ENCODE data around the gene RNF208. TPM values are rescaled to one million over a fixed set of nuclear protein-coding genes. Genes with fewer than 3 reads are reported as not detected.
A peak's percentile ranks its signal among the peaks of the same experiment; 100 is the strongest.

RNF208 gene
- total and polyA plus RNA-seq, 8 donors: 4.0 to 7.8 (median 5.9) TPM

- intact Hi-C loops (cut with DNase I): no loop called here
- H3K36me3 ChIP-seq: no peaks in the 10 kb centered on the region
- peaks cover 3 to 30% of the 10 kb centered on the region in 2 donors for H3K4me1 ChIP-seq
- H3K27me3 ChIP-seq: peaks cover 0 to 69% of the 10 kb centered on the region in 2 donors
- H3K27ac ChIP-seq: no peak overlapping the region
- H3K4me3 ChIP-seq: no peak overlapping the region
- TF ChIP-seq CTCF (IDR thresholded peaks at IDR 0.05): no peak
- DNase-seq (no peak), ATAC-seq (no peak)
- H3K9me3 ChIP-seq: no peaks in the 10 kb centered on the region
Observed at GRCh38 chr9:137228506-137228967, 6.5 kb upstream of the RNF208 start.

DNA sequence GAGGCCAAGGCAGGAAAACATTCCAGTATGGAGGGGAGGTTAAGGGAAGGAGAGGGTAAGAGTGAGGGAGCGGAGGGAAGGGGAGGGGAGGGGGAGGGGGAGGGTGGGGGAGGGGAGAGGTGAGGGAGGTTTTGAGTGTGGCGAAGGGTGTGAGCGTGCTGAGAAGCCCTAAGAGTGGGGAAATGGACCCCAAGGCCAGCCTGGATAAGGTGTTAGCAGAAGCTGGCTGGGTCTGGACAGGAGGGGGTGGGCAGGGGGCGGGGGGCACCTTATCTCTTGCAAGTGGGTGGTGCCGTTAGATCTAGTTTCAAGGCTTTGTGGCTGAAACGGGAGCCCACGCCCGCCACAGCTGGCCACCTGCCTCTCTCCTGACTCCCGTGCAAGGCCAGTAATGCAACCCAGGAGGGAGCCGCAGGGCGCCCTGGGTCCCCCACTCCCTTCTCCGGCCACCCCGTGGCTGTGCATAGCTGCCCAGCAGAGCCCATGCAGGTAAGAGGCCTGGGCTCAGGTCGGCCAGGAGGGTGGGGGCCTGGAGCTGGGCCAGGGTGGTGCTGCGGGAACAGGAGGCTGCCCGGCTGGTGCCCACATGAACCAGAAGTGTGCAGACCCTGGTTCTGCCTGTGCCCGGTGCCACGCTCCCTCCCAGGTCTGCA is 5.9 kb upstream of the RNF208 start:
- intact Hi-C loops (cut with DNase I): no loop called here
- DNase-seq: no peak
- Histone ChIP-seq H3K4me1 (peaks cover 5 to 33% of the 10 kb centered on the region in 2 donors), H3K9me3 (no peaks in the 10 kb centered on the region), H3K27ac (no peak overlapping the region), H3K36me3 (no peaks in the 10 kb centered on the region), H3K27me3 (peaks cover 0 to 63% of the 10 kb centered on the region in 2 donors), H3K4me3 (no peak overlapping the region)
- ATAC-seq: no peak
- TF ChIP-seq CTCF (IDR thresholded peaks at IDR 0.05): no peak

- no peaks in the 10 kb centered on the region for H3K9me3 ChIP-seq
- peak; percentile 73 to 91 for TF ChIP-seq CTCF (IDR thresholded peaks at IDR 0.05)
- intact Hi-C loops (cut with DNase I): no loop called here
- ATAC-seq (peak; percentile 70), DNase-seq (peak in 3 of 4 donors; percentile 82 to 93 (median 83))
- H3K27me3 ChIP-seq: peaks cover 0 to 61% of the 10 kb centered on the region in 2 donors
- H3K4me1 ChIP-seq: peaks cover 12 to 41% of the 10 kb centered on the region in 2 donors
- peak within 1 kb of the TSS; percentile 45 to 65 for H3K27ac ChIP-seq
- no peak within 1 kb of the TSS for H3K4me3 ChIP-seq
- H3K36me3 ChIP-seq: no peaks in the 10 kb centered on the region
Observed at GRCh38 chr9:137227054-137227852, 5.2 kb upstream of the RNF208 start, which contains the start of gene RNF224. Gene RNF224, plus strand, starts transcription at chr9:137227502. Its CDS starts 834 bp downstream, at chr9:137228336.

GRCh38 chr9:137226338-137227053 is 4.5 kb upstream of the RNF208 start:
- Histone ChIP-seq H3K27me3 (peaks cover 0 to 59% of the 10 kb centered on the region in 2 donors), H3K4me1 (peaks cover 12 to 45% of the 10 kb centered on the region in 2 donors), H3K4me3 (no peak overlapping the region), H3K9me3 (no peaks in the 10 kb centered on the region), H3K36me3 (no peaks in the 10 kb centered on the region), H3K27ac (peak overlapping the region; percentile 45 to 65)
- ATAC-seq (no peak), DNase-seq (no peak)
- intact Hi-C loops (cut with DNase I): no loop called here
- no peak for TF ChIP-seq CTCF (IDR thresholded peaks at IDR 0.05)
